ENCODE results near the gene TMEM8B.

The TMEM8B gene, protein sequence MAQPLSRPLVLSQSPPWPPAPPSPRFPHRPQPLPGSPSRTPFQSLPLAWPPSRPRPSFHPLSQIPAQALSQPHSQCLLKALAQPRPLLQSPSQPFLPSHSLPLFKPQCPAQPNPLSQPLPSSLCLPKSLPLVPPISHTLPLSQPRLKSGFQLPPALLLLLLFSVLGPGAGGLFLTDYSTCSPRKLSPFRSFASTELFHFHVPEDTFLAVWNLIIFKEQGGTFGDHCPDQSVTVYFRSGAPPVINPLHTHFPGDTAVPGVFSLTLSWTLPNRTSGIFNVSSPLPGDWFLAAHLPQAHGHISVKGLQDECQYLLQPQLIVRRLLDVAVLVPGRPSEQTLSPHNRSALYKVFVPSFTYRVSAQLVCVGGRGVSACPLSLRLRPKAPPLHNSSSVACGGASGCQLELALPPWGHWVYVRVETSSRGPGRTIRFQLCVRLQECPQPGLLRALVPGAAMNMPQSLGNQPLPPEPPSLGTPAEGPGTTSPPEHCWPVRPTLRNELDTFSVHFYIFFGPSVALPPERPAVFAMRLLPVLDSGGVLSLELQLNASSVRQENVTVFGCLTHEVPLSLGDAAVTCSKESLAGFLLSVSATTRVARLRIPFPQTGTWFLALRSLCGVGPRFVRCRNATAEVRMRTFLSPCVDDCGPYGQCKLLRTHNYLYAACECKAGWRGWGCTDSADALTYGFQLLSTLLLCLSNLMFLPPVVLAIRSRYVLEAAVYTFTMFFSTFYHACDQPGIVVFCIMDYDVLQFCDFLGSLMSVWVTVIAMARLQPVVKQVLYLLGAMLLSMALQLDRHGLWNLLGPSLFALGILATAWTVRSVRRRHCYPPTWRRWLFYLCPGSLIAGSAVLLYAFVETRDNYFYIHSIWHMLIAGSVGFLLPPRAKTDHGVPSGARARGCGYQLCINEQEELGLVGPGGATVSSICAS

DNA sequence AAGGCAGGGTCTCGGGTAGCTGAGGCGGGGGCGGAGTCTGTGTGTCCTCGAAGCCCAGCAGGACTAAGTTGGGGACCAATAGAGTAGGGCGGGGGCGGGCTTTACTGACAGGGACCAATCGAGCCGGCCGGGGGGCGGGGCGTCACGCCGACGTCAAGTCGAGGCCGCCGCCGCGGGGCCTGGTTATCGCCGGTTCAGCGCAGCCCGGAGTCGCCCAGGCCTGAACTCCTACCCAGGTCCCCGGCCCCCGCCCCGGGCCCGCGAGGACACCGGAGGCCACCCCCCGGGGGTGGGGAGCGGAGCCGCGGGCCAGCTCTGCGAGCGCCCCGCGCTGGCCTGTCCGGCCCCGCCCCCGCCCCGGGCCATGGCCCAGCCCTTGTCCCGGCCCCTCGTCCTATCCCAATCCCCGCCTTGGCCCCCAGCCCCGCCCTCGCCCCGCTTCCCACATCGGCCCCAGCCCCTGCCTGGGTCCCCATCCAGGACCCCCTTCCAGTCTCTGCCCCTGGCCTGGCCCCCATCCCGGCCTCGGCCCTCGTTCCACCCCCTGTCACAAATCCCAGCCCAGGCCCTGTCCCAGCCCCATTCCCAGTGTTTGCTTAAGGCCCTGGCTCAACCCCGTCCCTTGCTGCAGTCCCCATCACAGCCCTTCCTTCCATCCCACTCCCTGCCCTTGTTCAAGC is at the start of gene TMEM8B:
Gene TMEM8B (plus strand): TSS at position 145 of the 680 bp plus-strand sequence. CDS start 220 bp downstream, at position 365.
- DNase-seq (ENCODE audit: low spot score) = peak; percentile 92

DNA sequence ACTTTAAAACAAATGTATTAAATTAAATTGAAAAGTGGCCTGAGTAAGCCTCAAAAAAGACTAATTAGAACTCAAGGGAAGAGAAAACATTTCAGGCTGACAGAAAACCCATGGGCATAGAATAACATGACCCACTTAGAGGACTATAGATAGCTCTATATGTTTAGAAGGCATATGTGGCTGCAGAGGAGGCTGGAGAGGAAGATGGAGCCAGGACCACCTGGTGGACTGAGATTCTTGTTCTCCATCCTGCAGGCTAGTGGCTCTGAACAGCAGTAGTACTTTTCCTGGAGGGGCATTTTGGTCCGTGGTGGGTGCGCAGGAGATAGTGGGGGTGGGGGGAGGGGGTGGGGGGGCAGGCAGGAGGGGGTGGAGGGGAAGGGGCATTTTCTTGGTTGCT is 48.0 kb upstream of the TMEM8B start:
- DNase-seq (ENCODE audit: low spot score) = no peak

DNA sequence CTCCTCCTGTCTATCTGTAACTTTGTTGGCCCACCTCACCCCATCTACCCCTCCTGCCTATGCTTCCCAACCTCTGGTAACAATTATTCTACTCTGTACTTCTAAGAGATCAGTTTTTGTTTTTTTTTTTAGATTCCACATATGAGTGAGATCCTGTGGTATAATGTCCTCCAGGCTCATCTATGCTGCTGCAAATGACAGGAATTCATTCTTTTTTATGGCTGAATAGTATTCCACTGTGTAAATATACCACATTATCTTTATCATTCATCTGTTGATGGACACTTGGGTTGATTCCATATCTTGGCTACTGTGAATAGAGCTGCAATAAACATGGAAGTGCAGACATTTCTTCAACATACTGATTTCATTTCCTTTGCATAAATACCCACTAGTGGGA is 45.6 kb upstream of the TMEM8B start:
- no peak for DNase-seq (ENCODE audit: low spot score)

DNA sequence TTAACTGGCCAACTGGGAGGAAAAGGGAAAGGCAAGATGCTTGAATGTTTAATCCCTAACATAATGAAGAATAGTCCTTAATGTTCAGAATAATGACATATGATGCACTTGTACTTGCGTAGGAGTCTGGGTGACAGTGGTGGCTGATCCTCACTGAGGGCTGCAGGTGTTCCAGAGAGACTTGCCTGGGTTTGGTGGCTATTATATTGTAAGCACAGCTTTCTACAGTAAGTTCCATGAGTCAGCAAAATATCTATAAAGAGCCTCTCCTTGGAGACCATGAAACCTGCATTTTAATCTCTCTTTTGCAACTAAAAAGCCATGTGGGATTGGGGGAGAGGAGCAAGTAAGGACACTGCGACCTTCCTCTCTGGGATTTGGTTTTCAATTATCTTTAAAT is 39.5 kb upstream of the TMEM8B start:
- no peak for DNase-seq (ENCODE audit: low spot score)

DNA sequence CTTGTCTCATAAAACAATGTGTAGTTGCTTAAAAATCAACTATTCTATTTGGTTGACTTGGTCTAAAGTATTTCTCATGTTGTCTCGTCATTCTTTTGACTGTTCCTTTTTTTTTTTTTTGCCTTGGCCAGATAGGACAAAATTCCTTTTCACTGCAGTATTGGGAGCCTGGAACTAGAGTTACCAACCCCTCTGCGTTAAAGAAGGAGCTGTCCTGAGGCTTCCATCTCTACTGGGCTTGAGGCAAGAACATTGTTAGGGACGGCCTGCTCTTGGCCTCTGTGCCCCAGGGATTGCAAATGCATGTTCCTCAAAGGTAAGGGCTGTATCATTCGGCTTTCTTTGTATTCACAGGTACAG is 39.0 kb upstream of the TMEM8B start:
- no peak for DNase-seq (ENCODE audit: low spot score)

DNA sequence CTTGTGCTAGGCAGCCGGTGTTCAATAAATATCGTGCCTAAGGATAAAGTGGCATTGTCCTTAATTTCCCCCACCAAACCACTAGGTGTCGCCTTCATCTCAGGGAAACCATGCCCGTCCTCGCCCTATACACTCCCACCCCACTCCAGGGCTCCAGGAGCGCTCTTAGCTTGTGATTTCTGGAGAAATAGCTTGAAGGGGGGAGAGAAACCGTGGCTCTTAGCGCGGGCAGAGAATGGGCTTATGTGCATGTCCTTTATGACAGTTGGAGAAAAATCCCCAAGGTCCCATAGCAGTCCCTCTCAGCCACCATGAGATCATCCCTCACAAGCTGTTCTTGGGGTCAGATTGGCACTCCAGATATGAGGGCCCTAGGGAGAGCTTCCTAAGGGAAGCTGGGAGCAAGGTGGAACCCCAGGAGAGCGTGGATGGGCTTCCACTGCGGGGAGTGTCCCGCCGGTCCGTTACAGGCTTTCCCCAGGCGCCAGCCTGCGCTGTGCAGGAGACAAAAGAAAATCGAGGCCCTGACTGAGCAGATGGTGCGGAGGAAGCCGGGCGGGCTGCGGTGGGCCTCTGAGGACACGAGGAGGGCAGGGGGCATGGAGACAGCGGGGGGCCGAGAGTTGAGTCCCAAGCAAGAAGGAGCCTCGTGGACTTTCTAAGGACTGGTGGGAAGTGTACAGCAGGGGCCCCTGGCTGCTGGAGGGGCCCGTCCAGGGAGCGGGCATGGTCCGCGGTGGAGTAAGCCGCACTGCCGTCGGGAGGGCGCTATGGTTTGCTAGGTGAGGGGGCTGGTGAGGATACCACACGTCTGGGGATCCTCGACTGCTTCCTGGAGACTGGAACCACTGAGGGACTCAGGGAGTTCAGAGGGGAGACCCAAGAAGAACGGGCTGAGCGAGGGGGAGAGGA is 38.4 kb upstream of the TMEM8B start:
- peak; percentile 91 for DNase-seq (ENCODE audit: low spot score)

DNA sequence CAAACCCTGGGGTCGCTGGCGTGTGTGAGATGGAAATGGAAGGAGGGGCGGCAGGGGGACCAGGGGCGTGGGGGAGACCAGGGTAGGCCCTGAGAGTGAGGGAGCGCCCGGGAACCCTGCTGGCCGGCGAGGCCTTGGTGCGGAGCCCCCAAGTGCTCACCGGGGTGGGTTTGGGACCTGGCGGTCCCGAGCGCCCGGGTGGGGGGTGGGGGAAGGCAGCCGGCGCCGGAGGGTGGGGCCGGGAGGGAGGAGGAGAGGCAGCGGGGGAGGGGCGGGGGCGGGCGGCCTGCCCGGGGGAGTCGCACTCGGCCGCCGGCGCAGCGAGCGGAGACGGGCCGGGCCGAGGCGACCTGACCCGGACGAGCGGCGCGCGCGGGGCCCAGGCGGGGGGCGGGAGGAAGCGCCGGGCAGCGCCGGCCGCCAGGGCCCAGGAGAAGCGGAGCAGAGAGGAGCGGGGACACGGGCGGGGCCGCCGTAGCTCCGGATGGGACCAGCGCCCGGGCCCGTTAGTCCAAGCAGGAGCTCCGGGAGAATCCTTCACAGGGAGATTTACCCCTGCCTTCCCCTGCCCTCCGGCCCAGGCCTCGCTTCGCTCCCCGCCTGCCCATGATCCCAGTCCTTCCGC is 37.6 kb upstream of the TMEM8B start, which contains the start of gene NPR2:
Gene NPR2 (plus strand): TSS at position 295 of the 625 bp plus-strand sequence. CDS start 818 bp downstream, outside the sequence.
- no peak for DNase-seq (ENCODE audit: low spot score)

DNA sequence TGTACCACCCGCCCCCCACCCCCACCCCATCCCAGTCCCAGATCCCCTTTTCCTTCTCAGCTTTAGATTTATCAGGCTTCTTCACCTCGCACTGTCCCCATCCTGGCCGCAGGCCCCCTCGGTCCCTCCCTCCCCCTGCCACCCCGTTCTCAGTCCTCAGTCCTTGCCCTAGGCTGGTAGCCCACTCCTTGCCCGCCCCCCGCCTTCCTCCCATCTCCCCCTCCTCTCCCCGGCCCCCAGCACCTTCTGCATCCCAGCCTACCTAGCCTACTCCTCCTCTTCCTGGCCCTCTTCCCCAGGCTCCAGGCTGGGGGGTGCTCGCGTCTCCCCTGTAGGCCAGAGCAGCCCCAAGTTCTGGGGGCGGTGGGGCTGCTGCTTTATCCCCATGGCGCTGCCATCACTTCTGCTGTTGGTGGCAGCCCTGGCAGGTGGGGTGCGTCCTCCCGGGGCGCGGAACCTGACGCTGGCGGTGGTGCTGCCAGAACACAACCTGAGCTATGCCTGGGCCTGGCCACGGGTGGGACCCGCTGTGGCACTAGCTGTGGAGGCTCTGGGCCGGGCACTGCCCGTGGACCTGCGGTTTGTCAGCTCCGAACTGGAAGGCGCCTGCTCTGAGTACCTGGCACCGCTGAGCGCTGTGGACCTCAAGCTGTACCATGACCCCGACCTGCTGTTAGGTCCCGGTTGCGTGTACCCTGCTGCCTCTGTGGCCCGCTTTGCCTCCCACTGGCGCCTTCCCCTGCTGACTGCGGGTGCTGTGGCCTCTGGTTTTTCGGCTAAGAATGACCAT is 36.8 kb upstream of the TMEM8B start:
- DNase-seq (ENCODE audit: low spot score) = no peak

DNA sequence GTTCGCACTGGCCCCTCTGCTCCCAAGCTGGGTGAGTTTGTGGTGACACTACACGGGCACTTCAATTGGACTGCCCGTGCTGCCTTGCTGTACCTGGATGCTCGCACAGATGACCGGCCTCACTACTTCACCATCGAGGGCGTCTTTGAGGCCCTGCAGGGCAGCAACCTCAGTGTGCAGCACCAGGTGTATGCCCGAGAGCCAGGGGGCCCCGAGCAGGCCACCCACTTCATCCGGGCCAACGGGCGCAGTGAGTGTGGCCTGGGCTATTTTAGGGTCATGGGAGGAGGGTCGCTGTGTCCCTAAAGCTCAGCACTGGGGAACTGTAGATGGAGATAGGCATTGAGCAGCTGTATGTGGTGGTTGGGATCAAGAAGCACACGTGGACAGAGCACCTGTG is 36.2 kb upstream of the TMEM8B start:
- no peak for DNase-seq (ENCODE audit: low spot score)

DNA sequence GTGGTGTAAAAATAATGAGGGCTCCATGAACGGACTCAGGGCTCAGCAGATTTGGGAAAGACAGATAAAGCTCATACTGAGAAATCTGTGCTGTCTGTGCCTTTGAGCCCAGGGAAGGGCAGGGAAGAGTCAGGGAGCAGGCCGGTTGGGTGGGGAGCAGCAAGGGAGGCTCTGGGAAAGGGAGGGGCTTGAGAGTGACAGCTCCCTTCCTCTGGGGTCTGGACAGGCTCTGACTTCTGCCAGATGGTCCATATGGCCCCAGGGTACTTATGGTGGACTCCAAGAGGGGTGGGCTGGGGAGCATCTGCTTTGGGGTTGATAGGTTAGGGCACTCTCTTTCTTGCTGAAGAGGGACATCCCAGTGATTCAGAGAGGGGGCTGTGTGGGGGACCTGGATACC is 35.6 kb upstream of the TMEM8B start:
- no peak for DNase-seq (ENCODE audit: low spot score)

DNA sequence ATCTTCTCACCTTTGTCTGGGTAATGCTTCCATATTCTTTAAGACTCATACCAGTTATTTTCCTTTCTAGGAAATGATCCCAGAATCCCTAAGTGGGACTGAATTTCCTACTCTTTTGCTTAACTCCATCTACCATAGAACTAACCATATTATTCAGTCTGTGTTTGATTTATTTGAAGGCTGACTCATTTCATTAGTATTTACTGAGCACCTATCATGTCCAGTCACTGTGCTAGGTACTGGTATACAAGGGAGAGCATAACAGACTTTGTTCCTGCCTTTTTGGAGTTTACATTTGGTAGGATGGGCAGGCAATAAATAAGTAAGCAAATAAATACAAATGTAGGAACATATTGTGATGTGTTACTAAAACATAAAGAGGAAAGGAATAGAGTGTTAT is 33.3 kb upstream of the TMEM8B start:
- DNase-seq (ENCODE audit: low spot score) = no peak

DNA sequence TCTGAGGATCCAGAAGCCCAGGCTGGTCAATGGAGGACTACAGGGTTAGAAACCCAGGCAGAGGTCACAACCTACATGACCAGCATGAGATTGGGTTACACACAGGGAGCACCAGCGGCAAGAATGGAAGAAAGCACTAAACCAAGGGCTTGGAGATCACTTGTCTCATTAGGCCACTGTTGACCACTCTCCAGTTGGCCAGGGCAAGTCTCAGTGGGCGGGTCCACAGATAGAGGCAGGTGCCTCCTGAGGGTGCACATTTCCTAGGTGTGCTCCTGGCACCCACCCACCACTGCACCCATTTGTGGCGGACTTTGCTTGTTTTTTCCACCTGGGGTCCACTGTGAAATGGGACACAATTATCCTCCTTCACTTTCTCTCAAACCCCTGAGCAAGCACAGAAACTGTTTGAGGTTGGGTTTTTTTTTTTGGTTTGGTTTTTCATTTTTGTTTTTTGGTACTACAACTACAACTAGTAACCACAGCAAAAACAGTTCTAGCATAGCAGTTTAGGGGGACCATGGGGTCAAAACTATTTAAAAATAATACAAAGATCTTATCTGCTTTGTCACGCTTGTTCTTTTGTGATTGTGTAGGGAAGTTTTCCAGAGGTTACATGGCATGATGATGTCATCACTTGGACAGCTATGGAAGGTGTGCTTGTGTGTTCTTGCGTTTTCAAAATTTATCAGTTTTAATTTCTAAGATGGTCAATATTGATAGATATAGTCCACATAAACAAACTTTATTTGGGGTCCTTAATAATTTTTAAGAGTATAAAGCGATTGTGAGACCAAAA is 31.5 kb upstream of the TMEM8B start:
- no peak for DNase-seq (ENCODE audit: low spot score)

DNA sequence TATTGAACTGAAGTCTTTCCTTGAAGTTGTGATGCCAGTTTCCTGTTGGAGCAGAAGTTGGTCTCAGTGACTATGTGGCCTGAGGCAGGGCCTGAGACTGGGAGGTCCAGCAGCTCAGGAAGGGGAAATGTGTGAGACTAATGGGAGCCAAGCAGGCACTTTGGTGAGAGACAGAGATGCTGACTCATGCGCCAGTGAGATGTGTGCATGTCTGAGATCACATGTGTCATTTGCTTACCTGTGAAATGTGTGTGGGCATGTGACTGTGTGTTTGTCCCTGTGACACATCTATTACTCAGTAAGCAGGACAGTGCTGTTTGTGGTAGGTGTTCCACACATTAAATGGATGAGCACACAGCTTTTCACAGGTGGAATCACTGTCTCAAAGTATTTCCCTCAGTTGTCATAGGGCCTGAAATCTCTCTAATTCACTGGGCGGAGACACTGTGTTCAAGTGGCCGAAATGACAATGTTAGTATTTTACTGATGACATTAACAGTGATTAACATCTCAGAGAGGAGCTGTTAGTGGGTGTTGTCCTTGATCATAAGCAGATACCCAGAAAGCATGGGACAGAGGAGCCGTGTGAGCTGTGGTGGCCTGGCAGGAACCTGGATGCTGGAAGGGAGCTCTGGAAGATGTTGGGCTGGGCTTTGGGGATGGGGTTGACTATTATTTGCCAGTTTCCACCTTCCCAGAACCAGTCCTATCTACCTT is 30.2 kb upstream of the TMEM8B start:
- DNase-seq (ENCODE audit: low spot score) = peak; percentile 36

DNA sequence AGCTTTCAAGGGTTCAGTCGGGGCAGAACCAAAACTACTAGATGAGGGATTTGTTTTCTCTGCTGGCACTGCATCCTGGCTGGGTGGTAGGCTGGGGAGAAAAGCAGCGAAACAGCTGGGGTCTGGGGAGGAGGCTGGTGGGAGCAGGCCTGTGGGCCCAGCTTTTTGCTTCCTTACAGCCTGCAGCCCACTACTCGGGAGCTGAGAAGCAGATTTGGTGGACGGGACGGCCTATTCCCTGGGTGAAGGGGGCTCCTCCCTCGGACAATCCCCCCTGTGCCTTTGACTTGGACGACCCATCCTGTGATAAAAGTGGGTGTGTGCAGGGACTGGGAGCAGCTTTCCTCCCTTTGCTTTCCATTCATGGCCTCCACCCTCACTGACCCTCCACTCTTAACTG is 28.5 kb upstream of the TMEM8B start:
- no peak for DNase-seq (ENCODE audit: low spot score)

DNA sequence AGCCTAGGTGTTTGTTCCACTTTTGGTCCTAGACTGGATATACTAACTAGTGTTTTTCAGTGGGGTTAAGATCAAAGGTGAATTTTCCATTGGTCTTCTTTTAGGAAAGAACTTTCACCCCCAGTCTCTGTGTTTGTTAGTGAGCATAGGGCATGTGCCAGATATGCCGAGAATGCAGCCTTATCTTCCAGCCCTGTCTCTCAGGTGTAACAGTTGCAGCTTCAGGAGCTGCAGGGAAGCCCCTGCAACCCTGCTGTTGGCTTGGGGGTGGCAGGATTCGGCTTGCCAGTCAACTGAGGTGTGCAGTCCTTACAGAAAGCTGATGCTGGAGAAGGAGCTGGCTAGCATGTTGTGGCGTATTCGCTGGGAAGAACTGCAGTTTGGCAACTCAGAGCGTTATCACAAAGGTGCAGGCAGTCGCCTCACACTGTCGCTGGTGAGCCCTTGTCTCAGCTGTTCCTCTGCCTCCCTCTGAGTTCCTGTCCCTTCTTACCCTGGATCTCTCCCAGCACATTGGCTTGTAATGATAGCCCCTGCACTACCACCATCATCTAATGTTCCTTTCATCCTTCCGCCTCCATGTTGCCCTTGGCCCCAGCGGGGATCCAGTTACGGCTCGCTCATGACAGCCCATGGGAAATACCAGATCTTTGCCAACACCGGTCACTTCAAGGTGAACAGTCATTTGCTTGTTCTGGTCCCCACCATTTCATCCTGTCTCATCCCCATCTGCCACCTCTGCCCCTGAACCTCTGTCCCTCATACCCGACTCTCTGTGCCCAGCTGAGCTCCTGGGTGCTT is 27.5 kb upstream of the TMEM8B start:
- DNase-seq (ENCODE audit: low spot score) = no peak

DNA sequence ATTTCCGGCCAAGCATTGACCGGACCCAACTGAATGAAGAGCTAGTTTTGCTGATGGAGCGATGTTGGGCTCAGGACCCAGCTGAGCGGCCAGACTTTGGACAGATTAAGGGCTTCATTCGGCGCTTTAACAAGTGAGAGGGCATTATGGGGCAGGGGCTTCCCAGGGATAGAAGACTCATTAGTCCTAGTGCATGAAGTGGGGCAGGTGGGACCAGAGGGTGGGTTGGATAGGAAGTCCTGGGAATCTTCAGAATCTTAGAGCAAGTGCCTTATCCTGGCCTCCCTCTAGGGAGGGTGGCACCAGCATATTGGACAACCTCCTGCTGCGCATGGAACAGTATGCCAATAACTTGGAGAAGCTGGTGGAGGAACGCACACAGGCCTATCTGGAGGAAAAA is 22.9 kb upstream of the TMEM8B start:
- no peak for DNase-seq (ENCODE audit: low spot score)

DNA sequence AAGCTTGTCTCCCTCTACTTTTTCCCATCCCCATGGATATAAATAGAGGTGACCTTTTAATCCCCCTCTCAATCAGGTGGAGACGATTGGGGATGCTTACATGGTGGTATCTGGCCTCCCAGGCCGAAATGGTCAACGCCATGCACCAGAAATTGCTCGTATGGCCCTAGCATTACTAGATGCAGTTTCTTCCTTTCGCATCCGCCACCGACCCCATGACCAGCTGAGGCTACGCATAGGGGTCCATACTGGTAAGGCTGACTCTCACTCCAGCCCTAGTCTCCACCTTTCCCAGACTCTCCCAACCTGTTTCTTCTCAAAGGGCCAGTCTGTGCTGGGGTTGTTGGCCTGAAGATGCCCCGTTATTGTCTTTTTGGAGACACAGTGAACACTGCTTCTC is 20.6 kb upstream of the TMEM8B start:
- no peak for DNase-seq (ENCODE audit: low spot score)

DNA sequence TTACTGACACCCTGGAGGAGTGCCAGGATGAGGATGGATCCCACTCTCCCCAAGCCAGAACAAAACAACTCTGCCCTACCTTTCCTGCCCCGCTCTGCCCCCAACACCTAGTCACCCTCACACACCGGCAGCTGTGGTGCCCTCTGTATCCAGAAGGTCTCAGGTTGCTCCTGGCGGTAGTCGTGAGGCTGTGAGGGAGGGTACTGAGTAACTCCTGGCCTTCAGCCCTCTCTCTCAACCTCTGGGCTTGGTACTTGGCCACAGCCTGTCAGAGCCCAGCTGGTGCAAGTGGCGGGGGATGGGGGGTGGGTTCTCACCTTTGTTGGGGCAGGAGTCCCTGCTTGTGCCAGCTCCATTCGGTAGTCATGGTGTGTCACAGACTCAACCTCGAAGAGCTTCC is 18.9 kb upstream of the TMEM8B start:
- DNase-seq (ENCODE audit: low spot score) = no peak

All from COLO829 (cell line).